Sciatic nerve (tissue), 2 donors: ENCODE results near the gene TAS2R13. TPM values are rescaled to one million over a fixed set of nuclear protein-coding genes. Genes with fewer than 3 reads are reported as not detected.

Source experiments
- ATAC-seq: fragments of 200-7000 bp; cut with Tn5 transposase; one replicate; pipeline ENCODE4 v1.9.1; 2020; ENCODE audit warnings: mild to moderate bottlenecking, moderate library complexity
- DNase-seq: peaks from one replicate; pipeline ENCODE4 v3.0.0-alpha.2; 2020; ENCODE audit warnings: low spot score
- intact Hi-C: fragments of 100-400 bp; cut with DNase I; formaldehyde crosslinking; loops from one replicate; pipeline ENCODE4 v1.14.2; 2022
- total RNA-seq: library from RNA; stranded (reverse); fragmentation: NEBNext Ultra II Directional; extraction: Animal tissue kit (Norgen Biotek cat#: 25700); gene quantifications from one replicate; pipeline ENCODE4 v1.2.1, GENCODE V29; 2021
- donor health status: DM: no; HTN: no; CAD: no.
- donor health status: DM: no; HTN: no; CAD: no.

The TAS2R13 gene
- total RNA-seq, 1 donor from 2014 or later = 5.0 TPM

DNA sequence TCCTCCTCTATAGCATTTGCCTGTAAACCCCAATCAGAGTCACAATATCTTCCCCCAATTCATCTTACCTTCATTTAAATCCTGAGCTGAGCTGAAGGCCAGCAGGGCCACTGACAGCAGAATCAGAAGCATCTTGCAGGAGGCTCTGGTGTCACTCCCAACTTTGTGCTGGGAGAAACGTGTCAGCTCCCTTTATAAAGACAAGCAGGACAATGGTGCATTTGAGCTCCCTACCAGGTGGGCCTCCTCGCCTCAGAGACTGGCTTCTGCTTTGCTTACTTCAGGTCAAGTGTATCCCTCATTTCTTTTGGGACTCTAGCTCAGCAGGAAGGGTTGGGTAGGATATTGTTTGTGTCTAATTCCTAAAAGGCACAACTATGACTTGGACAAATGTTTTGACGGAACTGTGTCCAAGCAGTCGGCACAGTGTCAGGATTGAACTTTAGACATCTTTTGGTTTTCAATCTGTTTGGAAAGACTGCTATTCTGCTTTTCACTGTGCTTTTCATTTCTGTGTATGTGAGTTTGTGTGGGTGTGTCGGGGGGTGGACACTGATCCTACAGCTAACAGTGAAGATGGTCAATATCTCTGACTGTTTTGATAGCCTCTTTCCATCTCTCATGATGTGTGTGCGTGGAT lies 25.2 kb downstream of the TAS2R13 start, which contains the start of gene PRH1:
Gene PRH1, minus strand, starts transcription at position 170 of the 640 bp plus-strand sequence. Its CDS starts 38 bp downstream, at position 132.
- intact Hi-C loops = no loop called here
- DNase-seq (no peak), ATAC-seq (no peak)

DNA sequence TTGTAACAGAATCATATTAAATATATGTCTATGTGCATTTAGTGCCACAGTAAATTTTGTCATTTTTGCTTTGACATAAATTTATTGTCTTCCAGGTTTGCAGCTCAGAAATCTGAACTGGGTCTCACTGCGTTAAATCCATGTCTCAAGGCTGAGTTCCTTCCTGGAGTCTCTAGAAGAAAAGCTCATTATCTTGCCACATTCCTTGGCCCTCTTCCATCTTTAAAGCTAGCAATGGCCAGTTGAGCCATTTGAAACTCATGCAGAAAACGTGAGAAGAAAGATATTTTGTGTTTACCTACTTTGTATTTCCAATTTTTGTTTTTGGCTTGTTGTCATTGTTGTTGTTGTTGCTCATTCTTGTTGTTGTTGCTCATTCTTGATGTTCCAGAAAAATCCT lies 36.0 kb downstream of the TAS2R13 start:
- intact Hi-C loops = no loop called here

DNA sequence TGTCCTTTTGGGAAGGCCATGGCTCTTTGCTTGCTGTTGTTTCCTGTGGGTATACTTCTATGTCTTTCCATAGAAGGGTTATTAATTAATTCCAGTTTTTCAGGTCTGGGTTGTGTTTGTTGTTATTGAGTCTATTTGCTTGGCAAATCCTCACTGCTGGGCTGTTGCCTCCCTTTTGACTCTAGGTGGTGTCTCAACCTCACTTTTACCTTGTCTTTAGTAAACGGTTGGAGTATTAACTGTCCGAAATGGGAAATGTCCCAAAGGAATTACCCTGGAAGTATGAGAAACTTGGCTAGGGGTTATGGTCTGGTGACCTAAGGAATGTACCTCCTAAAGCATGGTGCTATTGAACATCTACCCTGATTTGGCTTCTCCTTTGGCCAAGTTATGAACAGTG lies 42.0 kb downstream of the TAS2R13 start:
- intact Hi-C loops = no loop called here
- DNase-seq (no peak), ATAC-seq (no peak)

More for the DNA sequence above, 36.0 kb downstream of the TAS2R13 start:
- no peak for DNase-seq
- ATAC-seq = no peak

- ATAC-seq (no peak), DNase-seq (no peak)
- intact Hi-C loops = no loop called here
Measured at GRCh38 chr12:10863512-10864218, 45.7 kb downstream of the TAS2R13 start.

- DNase-seq = no peak
- no peak for ATAC-seq
- intact Hi-C loops = no loop called here
Measured at GRCh38 chr12:10861366-10861765, 48.0 kb downstream of the TAS2R13 start.

Other genes starting within 250 kb of the TAS2R13 start
- gene STYK1, start 235.5 kb downstream of the TAS2R13 start, total RNA-seq = 0.85 TPM
- gene YBX3, start 186.2 kb downstream of the TAS2R13 start, total RNA-seq = 371 TPM
- not detected for gene TAS2R7, start 106.9 kb downstream of the TAS2R13 start, total RNA-seq
- gene TAS2R8, start 102.3 kb downstream of the TAS2R13 start, total RNA-seq = 0.27 TPM
- not detected for gene TAS2R9, start 99.4 kb downstream of the TAS2R13 start, total RNA-seq
- gene TAS2R10, start 83.2 kb downstream of the TAS2R13 start, total RNA-seq = 1.7 TPM
- gene PRR4, start 60.1 kb downstream of the TAS2R13 start, total RNA-seq = 9.2 TPM
- 36.1 TPM for gene PRH1, start 25.3 kb downstream of the TAS2R13 start, total RNA-seq
- not detected for gene PRH2, start 19.7 kb upstream of the TAS2R13 start, total RNA-seq
- gene TAS2R14, start 29.7 kb upstream of the TAS2R13 start, total RNA-seq = 7.0 TPM
- 2.7 TPM for gene TAS2R50, start 77.3 kb upstream of the TAS2R13 start, total RNA-seq
- 4.6 TPM for gene TAS2R20, start 88.7 kb upstream of the TAS2R13 start, total RNA-seq
- gene TAS2R19, start 113.1 kb upstream of the TAS2R13 start, total RNA-seq = 9.3 TPM
- 8.8 TPM for gene TAS2R31, start 121.8 kb upstream of the TAS2R13 start, total RNA-seq
- gene TAS2R46, start 152.7 kb upstream of the TAS2R13 start, total RNA-seq = 2.8 TPM
- gene TAS2R43, start 182.8 kb upstream of the TAS2R13 start, total RNA-seq = 1.7 TPM
- 8.1 TPM for gene TAS2R30, start 225.1 kb upstream of the TAS2R13 start, total RNA-seq